ENCODE data around the gene RICTOR.

The RICTOR gene

DNA sequence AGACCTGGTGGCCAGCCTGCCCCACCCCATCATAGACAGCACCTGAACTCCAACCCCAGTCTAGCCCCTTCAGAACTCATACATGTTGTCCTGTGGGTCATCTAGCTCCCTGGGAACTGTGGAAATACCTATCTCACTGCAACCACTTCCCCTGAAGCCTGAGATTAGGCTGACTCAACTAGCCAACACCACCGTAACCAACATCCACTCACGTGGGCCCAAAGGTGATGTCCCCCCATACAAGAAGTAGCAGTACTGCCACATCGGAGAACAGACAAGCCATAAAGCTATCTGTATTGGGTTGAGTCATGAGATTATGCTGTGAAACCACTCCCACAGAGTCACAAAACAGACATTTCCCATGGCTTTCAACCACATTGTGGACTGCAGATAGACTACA is 181.8 kb downstream of the RICTOR start:
- Histone ChIP-seq H3K27ac (ENCODE audit: low read depth, low read length, poor library complexity, severe bottlenecking) (no peak overlapping the region), H3K9me2 (ENCODE audit: low read depth, low read length) (no peaks in the 10 kb centered on the region), H2AFZ (ENCODE audit: low read length) (no peak overlapping the region), H3K79me2 (ENCODE audit: insufficient read depth, low read length) (no peaks in the 10 kb centered on the region), H3K36me3 (ENCODE audit: insufficient read depth, low read length) (no peaks in the 10 kb centered on the region), H3K4me3 (ENCODE audit: low read depth, low read length, poor library complexity, severe bottlenecking) (no peak overlapping the region), H4K20me1 (ENCODE audit: insufficient read depth, low read length) (no peaks in the 10 kb centered on the region), H3K27me3 (ENCODE audit: insufficient read depth, low read length) (no peaks in the 10 kb centered on the region), H3K4me1 (ENCODE audit: insufficient read depth, low read length, severe bottlenecking) (no peaks in the 10 kb centered on the region), H3K9me3 (ENCODE audit: low read length) (no peaks in the 10 kb centered on the region), H3K4me2 (ENCODE audit: low read length) (no peak overlapping the region), H3F3A (ENCODE audit: insufficient read depth, low read length) (no peaks in the 10 kb centered on the region), H3K9ac (ENCODE audit: low read length) (no peak overlapping the region)
- no peak for TF ChIP-seq EZH2 (IDR thresholded peaks at IDR 0.05; ENCODE audit: borderline replicate concordance, low read length)
- TF ChIP-seq, protein P1, sequence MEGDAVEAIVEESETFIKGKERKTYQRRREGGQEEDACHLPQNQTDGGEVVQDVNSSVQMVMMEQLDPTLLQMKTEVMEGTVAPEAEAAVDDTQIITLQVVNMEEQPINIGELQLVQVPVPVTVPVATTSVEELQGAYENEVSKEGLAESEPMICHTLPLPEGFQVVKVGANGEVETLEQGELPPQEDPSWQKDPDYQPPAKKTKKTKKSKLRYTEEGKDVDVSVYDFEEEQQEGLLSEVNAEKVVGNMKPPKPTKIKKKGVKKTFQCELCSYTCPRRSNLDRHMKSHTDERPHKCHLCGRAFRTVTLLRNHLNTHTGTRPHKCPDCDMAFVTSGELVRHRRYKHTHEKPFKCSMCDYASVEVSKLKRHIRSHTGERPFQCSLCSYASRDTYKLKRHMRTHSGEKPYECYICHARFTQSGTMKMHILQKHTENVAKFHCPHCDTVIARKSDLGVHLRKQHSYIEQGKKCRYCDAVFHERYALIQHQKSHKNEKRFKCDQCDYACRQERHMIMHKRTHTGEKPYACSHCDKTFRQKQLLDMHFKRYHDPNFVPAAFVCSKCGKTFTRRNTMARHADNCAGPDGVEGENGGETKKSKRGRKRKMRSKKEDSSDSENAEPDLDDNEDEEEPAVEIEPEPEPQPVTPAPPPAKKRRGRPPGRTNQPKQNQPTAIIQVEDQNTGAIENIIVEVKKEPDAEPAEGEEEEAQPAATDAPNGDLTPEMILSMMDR (IDR thresholded peaks at IDR 0.05; ENCODE audit: low read length): no peak

DNA sequence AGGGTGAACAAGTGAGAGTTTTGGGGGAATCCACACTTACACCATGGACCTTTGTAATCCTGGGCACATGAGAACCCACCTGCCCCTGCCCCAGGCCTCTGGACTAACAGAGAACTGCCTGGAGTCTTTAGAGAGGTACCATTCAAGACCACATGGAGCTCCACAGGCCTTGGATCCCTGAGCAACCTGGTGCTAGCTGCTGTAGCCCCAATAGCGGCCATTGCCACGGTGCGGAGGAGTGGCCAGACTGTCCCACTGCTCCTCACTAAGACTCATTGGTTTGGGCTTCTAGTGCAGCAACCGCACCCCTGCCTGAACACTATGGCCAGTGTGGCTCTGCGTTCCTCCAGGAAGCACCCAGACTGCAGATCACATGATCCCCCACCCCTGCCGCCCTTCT is 182.6 kb downstream of the RICTOR start:
- Histone ChIP-seq H3K27me3 (ENCODE audit: insufficient read depth, low read length) (no peaks in the 10 kb centered on the region), H2AFZ (ENCODE audit: low read length) (no peak overlapping the region), H3K9me2 (ENCODE audit: low read depth, low read length) (no peaks in the 10 kb centered on the region), H3K4me3 (ENCODE audit: low read depth, low read length, poor library complexity, severe bottlenecking) (no peak overlapping the region), H3K9me3 (ENCODE audit: low read length) (no peaks in the 10 kb centered on the region), H3K36me3 (ENCODE audit: insufficient read depth, low read length) (no peaks in the 10 kb centered on the region), H3K4me1 (ENCODE audit: insufficient read depth, low read length, severe bottlenecking) (no peaks in the 10 kb centered on the region), H3K4me2 (ENCODE audit: low read length) (no peak overlapping the region), H4K20me1 (ENCODE audit: insufficient read depth, low read length) (no peaks in the 10 kb centered on the region), H3K79me2 (ENCODE audit: insufficient read depth, low read length) (no peaks in the 10 kb centered on the region), H3F3A (ENCODE audit: insufficient read depth, low read length) (no peaks in the 10 kb centered on the region), H3K27ac (ENCODE audit: low read depth, low read length, poor library complexity, severe bottlenecking) (no peak overlapping the region), H3K9ac (ENCODE audit: low read length) (no peak overlapping the region)
- TF ChIP-seq EZH2 (IDR thresholded peaks at IDR 0.05; ENCODE audit: borderline replicate concordance, low read length): no peak

DNA sequence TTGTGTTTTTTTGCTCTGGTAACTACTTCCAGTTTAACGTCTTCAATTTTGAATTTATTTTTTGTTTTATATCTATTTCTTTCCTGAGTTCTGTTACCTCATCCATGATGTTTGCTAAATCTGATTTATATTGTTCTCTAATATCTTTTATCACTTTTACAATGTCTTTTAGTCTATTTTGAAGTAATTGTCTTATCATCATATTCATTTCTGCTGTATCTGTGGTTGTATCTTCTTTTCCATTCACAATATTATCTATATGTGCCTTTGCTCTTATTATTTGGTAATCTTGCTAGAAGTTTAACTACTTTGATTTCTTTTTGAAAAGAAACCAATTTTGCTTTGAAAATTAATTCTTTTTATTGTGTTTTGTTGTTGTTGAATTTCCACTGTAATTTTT is 184.8 kb downstream of the RICTOR start:
- Histone ChIP-seq H3K27me3 (ENCODE audit: insufficient read depth, low read length) (no peaks in the 10 kb centered on the region), H3K9me2 (ENCODE audit: low read depth, low read length) (no peaks in the 10 kb centered on the region), H3K4me2 (ENCODE audit: low read length) (no peak overlapping the region)

DNA sequence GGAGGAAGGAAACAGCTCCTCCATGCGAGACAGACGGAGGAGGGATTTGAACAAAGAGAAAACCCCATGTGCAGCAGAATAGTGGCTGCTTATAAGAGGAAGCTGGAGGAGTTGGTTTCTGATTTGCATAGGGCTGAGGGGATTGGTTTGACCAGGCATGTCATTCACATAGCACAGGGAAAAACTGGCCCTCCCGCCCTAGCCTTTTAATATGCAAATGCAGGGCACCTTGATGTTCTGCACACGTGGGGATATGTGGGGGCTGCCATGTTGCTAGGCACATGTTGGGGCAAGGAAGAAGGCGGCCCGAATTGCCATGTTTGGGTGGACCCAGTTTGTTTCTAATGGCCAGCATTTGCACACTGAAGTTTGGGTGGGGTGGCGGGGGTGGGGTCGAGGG is 186.2 kb downstream of the RICTOR start:
- Histone ChIP-seq H3K9me2 (ENCODE audit: low read depth, low read length) (no peaks in the 10 kb centered on the region), H3K9me3 (ENCODE audit: low read length) (no peaks in the 10 kb centered on the region), H3K4me3 (ENCODE audit: low read depth, low read length, poor library complexity, severe bottlenecking) (no peak overlapping the region), H3K36me3 (ENCODE audit: insufficient read depth, low read length) (no peaks in the 10 kb centered on the region), H3K4me1 (ENCODE audit: insufficient read depth, low read length, severe bottlenecking) (no peaks in the 10 kb centered on the region), H3K9ac (ENCODE audit: low read length) (no peak overlapping the region), H3K27me3 (ENCODE audit: insufficient read depth, low read length) (no peaks in the 10 kb centered on the region), H3K79me2 (ENCODE audit: insufficient read depth, low read length) (no peaks in the 10 kb centered on the region), H3K27ac (ENCODE audit: low read depth, low read length, poor library complexity, severe bottlenecking) (no peak overlapping the region), H4K20me1 (ENCODE audit: insufficient read depth, low read length) (no peaks in the 10 kb centered on the region), H3K4me2 (ENCODE audit: low read length) (no peak overlapping the region), H2AFZ (ENCODE audit: low read length) (no peak overlapping the region), H3F3A (ENCODE audit: insufficient read depth, low read length) (no peaks in the 10 kb centered on the region)
- TF ChIP-seq EZH2 (IDR thresholded peaks at IDR 0.05; ENCODE audit: borderline replicate concordance, low read length): no peak
- TF ChIP-seq, protein P1 (IDR thresholded peaks at IDR 0.05; ENCODE audit: low read length): no peak

More for the DNA sequence above, 184.8 kb downstream of the RICTOR start:
- no peak overlapping the region for H3K27ac ChIP-seq (ENCODE audit: low read depth, low read length, poor library complexity, severe bottlenecking)
- no peaks in the 10 kb centered on the region for H4K20me1 ChIP-seq (ENCODE audit: insufficient read depth, low read length)
- TF ChIP-seq EZH2 (IDR thresholded peaks at IDR 0.05; ENCODE audit: borderline replicate concordance, low read length): no peak
- TF ChIP-seq, protein P1 (IDR thresholded peaks at IDR 0.05; ENCODE audit: low read length): no peak
- H3K79me2 ChIP-seq (ENCODE audit: insufficient read depth, low read length): no peaks in the 10 kb centered on the region
- no peaks in the 10 kb centered on the region for H3K4me1 ChIP-seq (ENCODE audit: insufficient read depth, low read length, severe bottlenecking)
- H2AFZ ChIP-seq (ENCODE audit: low read length): no peak overlapping the region
- H3K9me3 ChIP-seq (ENCODE audit: low read length): no peaks in the 10 kb centered on the region
- no peak overlapping the region for H3K9ac ChIP-seq (ENCODE audit: low read length)
- no peak overlapping the region for H3K4me3 ChIP-seq (ENCODE audit: low read depth, low read length, poor library complexity, severe bottlenecking)
- H3K36me3 ChIP-seq (ENCODE audit: insufficient read depth, low read length): no peaks in the 10 kb centered on the region
- no peaks in the 10 kb centered on the region for H3F3A ChIP-seq (ENCODE audit: insufficient read depth, low read length)
